DMS114 treated with DMSO at 0.1 percent for 48 hours (cell line): ENCODE results near the gene NHS.

Experiments used
- DNase-seq: peaks from one replicate; lab custom pipeline; 2025; ENCODE audit not compliant: unreplicated experiment; lab: John Stamatoyannopoulos, UW

NHS gene

GRCh38 chrX:17719711-17720110 lies 344.7 kb downstream of the NHS start:
- DNase-seq, result no peak

GRCh38 chrX:17721715-17722114 lies 346.7 kb downstream of the NHS start:
- DNase-seq, result no peak

GRCh38 chrX:17725181-17725580 lies 350.2 kb downstream of the NHS start:
- no peak for DNase-seq

- no peak for DNase-seq
Observed at GRCh38 chrX:17732138-17732783, 357.3 kb downstream of the NHS start.

- no peak for DNase-seq
Observed at GRCh38 chrX:17735406-17735805, 360.4 kb downstream of the NHS start.

GRCh38 chrX:17736478-17736855 lies 361.5 kb downstream of the NHS start:
- DNase-seq, result no peak

GRCh38 chrX:17736856-17737709 lies 362.1 kb downstream of the NHS start, which contains the start of gene SCML1:
Gene SCML1, plus strand, starts transcription at chrX:17737493. Its CDS starts 6,694 bp downstream, at chrX:17744187.
- DNase-seq, result peak; percentile 90

- no peak for DNase-seq
Observed at GRCh38 chrX:17737710-17737985, 362.6 kb downstream of the NHS start.

- peak; percentile 28 for DNase-seq
Observed at GRCh38 chrX:17737986-17738713, 363.1 kb downstream of the NHS start.

GRCh38 chrX:17738737-17739535 lies 363.9 kb downstream of the NHS start:
- peak; percentile 28 for DNase-seq

- no peak for DNase-seq
Observed at GRCh38 chrX:17740137-17741122, 365.4 kb downstream of the NHS start.

- no peak for DNase-seq
Observed at GRCh38 chrX:17741123-17741511, 366.1 kb downstream of the NHS start.

GRCh38 chrX:17743913-17744312 lies 368.9 kb downstream of the NHS start:
- no peak for DNase-seq

- DNase-seq, result no peak
Observed at GRCh38 chrX:17744896-17745523, 370.0 kb downstream of the NHS start.

- no peak for DNase-seq
Observed at GRCh38 chrX:17747692-17748091, 372.7 kb downstream of the NHS start.

- DNase-seq, result no peak
Observed at GRCh38 chrX:17748684-17749083, 373.7 kb downstream of the NHS start.

- no peak for DNase-seq
Observed at GRCh38 chrX:17750436-17750835, 375.4 kb downstream of the NHS start.

GRCh38 chrX:17758382-17758781 lies 383.4 kb downstream of the NHS start:
- DNase-seq, result no peak

- DNase-seq, result no peak
Observed at GRCh38 chrX:17759990-17760389, 385.0 kb downstream of the NHS start.

- DNase-seq, result no peak
Observed at GRCh38 chrX:17767734-17768133, 392.7 kb downstream of the NHS start.
